Mesodermal cell (in vitro differentiated cells): ENCODE results near the gene C1orf116.

Experiments
- H3K27ac ChIP-seq: 2 replicates; pipeline ENCODE4 v1.7.0; 2013; ENCODE audit warnings: mild to moderate bottlenecking, low read depth, low read length, moderate library complexity; ENCODE audit not compliant: severe bottlenecking
- H3K36me3 ChIP-seq: 2 replicates; pipeline ENCODE4 v1.7.1; 2013; ENCODE audit warnings: mild to moderate bottlenecking, low read length, moderate library complexity; ENCODE audit not compliant: control insufficient read depth, insufficient read depth
- H3K4me1 ChIP-seq: one replicate; pipeline ENCODE4 v1.7.1; 2013; ENCODE audit warnings: mild to moderate bottlenecking, low read length; ENCODE audit not compliant: insufficient read depth, control insufficient read depth, poor library complexity, severe bottlenecking
- H3K4me3 ChIP-seq: 2 replicates; pipeline ENCODE4 v1.7.0; 2013; ENCODE audit warnings: low read length, control low read depth, mild to moderate bottlenecking; ENCODE audit not compliant: insufficient read depth, poor library complexity, severe bottlenecking; ENCODE audit errors: extremely low read depth
- H3K9me3 ChIP-seq: 2 replicates; pipeline ENCODE4 v1.7.1; 2013; ENCODE audit warnings: mild to moderate bottlenecking, low read length, moderate library complexity; ENCODE audit not compliant: control insufficient read depth
- WGBS, 2 experiments: methylation state at CpG; one replicate each; pipeline ENCODE4 v1.1.5; 2013; ENCODE audit warnings: missing lambda C conversion rate in 2 of 2; ENCODE audit not compliant: insufficient coverage in 2 of 2; 5-methylcytosine and 5-hydroxymethylcytosine counted together

The C1orf116 gene

DNA sequence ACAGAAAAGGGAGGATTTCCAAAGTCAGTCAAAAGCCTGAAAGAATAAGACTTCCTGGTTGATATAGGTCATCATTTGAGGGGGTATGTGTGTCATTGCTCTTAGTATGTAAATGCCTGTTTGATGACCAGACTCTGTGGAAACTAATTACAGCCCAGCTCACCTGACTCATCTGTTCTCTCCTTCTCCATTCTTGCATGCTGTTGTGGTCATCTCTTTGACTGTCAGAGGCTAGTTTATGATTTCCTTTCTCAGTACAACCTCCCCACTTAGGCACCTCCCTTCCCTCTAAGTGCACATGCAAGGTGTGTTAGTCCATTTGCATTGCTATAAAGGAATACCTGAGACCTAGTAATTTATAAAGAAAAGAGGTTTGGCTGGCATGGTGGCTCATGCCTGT is 2.4 kb upstream of the C1orf116 start:
- Histone ChIP-seq H3K36me3 (no peaks in the 10 kb centered on the region), H3K4me1 (peaks cover 4% of the 10 kb centered on the region), H3K4me3 (no peak overlapping the region), H3K27ac (no peak overlapping the region), H3K9me3 (no peaks in the 10 kb centered on the region)

- H3K9me3 ChIP-seq, result no peaks in the 10 kb centered on the region
- WGBS, 2 experiments, result no CpG with 5 or more reads among the region's 1 CpG
- no peak overlapping the region for H3K27ac ChIP-seq
- H3K36me3 ChIP-seq, result no peaks in the 10 kb centered on the region
- peaks cover 4% of the 10 kb centered on the region for H3K4me1 ChIP-seq
- H3K4me3 ChIP-seq, result no peak overlapping the region
Measured at GRCh38 chr1:207034208-207034607, 1.7 kb upstream of the C1orf116 start.

DNA sequence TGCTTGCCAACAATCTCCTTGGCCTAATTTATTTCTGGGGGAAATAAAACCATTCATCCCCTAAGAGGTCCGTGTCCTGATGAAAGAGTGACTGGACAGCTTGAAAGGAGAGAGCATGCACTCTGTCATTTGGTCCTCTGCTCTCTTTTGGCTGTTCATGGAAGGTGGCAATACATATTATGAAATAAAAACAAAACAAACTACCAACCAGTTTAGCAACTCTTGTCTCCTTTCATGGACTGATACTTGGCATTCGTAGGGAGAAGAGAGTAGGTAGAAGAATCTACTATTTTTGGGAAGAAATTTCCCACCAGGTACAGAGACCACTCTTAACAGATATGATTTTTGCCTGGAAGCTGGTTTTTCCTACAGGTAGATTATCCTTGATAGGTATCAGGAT is 746 bp upstream of the C1orf116 start:
- no CpG with 5 or more reads among the region's 2 CpGs for WGBS, 2 experiments
- H3K9me3 ChIP-seq, result no peaks in the 10 kb centered on the region
- no peaks in the 10 kb centered on the region for H3K36me3 ChIP-seq
- peaks cover 4% of the 10 kb centered on the region for H3K4me1 ChIP-seq
- H3K27ac ChIP-seq, result no peak overlapping the region
- H3K4me3 ChIP-seq, result no peak overlapping the region

- 89 to 90% methylated on average over 6 to 7 of the region's 7 CpGs for WGBS, 2 experiments
- Histone ChIP-seq H3K4me3 (no peak overlapping the region), H3K4me1 (peaks cover 14% of the 10 kb centered on the region), H3K36me3 (no peaks in the 10 kb centered on the region), H3K9me3 (no peaks in the 10 kb centered on the region), H3K27ac (no peak overlapping the region)
Measured at GRCh38 chr1:207031632-207032264, 808 bp downstream of the C1orf116 start.

GRCh38 chr1:207031016-207031415 is 1.5 kb downstream of the C1orf116 start:
- Histone ChIP-seq H3K36me3 (no peaks in the 10 kb centered on the region), H3K4me1 (peaks cover 21% of the 10 kb centered on the region), H3K27ac (no peak overlapping the region), H3K4me3 (no peak overlapping the region), H3K9me3 (no peaks in the 10 kb centered on the region)
- WGBS, 2 experiments, result 80% methylated on average over 1 of the region's 1 CpG; no CpG with 5 or more reads in 1 of the 2 experiments

GRCh38 chr1:207030522-207031009 is 2.0 kb downstream of the C1orf116 start:
- H3K36me3 ChIP-seq, result no peaks in the 10 kb centered on the region
- WGBS, 2 experiments, result 70 to 100% methylated on average over 2 of the region's 5 CpGs

DNA sequence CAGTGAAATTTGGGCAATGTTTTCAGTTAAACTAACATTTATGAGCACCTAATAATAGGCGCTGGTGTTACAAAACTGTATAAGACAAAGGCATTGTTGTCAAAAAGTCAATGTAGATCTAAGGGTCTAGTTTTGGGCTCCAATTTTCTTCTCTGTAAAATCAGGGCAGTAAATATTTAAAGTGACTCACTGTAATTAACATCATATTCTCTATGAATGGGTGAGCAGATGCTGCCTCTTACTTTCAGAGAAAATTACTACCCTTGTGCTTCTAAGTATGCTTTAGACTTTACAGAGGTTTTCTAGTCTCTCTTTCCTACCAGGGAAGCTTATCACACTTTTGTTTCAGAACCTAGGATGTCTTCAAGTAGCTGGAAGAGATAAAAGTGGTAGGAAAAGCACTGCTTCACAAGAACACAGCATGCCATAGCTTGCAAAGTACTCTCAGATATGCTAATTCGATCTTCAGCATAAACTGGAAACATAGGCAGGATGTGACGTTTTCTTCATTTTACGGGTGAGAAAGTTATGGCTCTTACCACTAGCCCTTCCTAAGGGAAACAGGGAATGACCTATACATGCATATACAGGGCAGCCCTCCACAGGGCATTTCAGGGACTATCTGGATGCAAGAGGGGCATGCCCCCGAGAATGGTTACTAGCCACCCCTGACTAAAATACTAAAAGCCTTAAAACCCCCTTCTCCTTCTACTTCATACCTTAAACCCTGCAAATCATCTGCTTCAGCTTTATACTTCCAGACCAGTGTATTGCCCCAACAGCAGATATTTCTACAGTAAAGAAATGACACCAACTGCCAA is 2.6 kb downstream of the C1orf116 start:
- Histone ChIP-seq H3K36me3 (no peaks in the 10 kb centered on the region), H3K9me3 (no peaks in the 10 kb centered on the region), H3K27ac (no peak overlapping the region), H3K4me3 (no peak overlapping the region), H3K4me1 (peaks cover 32% of the 10 kb centered on the region)
- WGBS, 2 experiments, result 65 to 77% methylated on average over 4 of the region's 5 CpGs

More at GRCh38 chr1:207030522-207031009, 2.0 kb downstream of the C1orf116 start:
- H3K9me3 ChIP-seq, result no peaks in the 10 kb centered on the region
- H3K27ac ChIP-seq, result no peak overlapping the region
- H3K4me3 ChIP-seq, result no peak overlapping the region
- H3K4me1 ChIP-seq, result peaks cover 26% of the 10 kb centered on the region

DNA sequence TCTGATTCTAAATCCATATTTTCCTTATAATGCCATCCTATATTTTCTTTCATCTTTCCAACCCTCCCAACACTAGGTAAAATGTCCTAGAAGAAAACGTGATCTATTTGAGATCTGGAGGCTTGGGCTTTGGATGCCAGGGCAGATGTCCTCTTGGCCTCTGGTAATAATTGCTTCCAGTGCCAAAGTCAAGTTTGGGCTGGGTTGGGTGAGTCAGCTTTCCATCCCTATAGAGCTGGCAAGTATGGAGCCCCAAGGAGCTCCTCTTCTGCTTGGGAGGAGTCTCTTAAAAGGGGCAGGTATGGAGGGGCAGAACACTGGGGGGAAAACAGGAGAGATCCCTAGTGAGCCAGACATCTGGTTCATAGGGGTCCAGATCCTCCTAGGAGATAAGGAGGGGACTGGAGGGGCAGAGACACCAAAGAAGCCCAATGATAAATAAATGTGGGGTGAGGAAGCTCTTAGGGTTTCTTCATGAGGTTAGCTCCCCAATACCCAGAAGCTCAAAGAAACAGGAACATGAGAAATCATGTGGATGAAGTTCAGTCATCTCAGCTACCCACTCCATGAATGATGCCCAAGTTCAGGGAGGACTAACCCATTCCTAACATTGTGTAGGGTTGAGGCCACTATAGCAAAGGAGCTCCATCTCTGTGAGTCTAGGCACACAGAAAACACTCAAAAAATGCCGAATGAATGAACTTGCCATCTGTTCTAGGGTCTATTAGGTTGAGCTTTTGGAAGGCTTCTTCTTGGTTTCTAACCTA is 3.5 kb downstream of the C1orf116 start:
- Histone ChIP-seq H3K4me3 (no peak overlapping the region), H3K9me3 (no peaks in the 10 kb centered on the region), H3K36me3 (no peaks in the 10 kb centered on the region), H3K4me1 (peaks cover 37% of the 10 kb centered on the region), H3K27ac (no peak overlapping the region)
- WGBS, 2 experiments, result 100% methylated on average over 1 of the region's 2 CpGs; no CpG with 5 or more reads in 1 of the 2 experiments

- Histone ChIP-seq H3K36me3 (no peaks in the 10 kb centered on the region), H3K9me3 (no peaks in the 10 kb centered on the region), H3K4me3 (no peak overlapping the region), H3K4me1 (peaks cover 40% of the 10 kb centered on the region), H3K27ac (no peak overlapping the region)
- no CpG with 5 or more reads among the region's 1 CpG for WGBS, 2 experiments
Measured at GRCh38 chr1:207027921-207028320, 4.6 kb downstream of the C1orf116 start.

GRCh38 chr1:207027206-207027777 is 5.3 kb downstream of the C1orf116 start:
- WGBS, 2 experiments, result 91 to 94% methylated on average over 16 to 17 of the region's 18 CpGs
- H3K36me3 ChIP-seq, result no peaks in the 10 kb centered on the region
- no peak overlapping the region for H3K4me3 ChIP-seq
- H3K4me1 ChIP-seq, result peaks cover 37% of the 10 kb centered on the region
- H3K27ac ChIP-seq, result no peak overlapping the region
- no peaks in the 10 kb centered on the region for H3K9me3 ChIP-seq
